ENCODE data around the gene HNRNPLL.

The HNRNPLL gene

GRCh38 chr2:38517284-38517683, 85.4 kb downstream of the HNRNPLL start:
- Histone ChIP-seq H3F3A (ENCODE audit: low read depth) (no peaks in the 10 kb centered on the region), H3K4me2 (ENCODE audit: low read depth, low read length, poor library complexity, severe bottlenecking) (no peak overlapping the region), H4K20me1 (ENCODE audit: insufficient read depth, low read length, poor library complexity, severe bottlenecking) (no peaks in the 10 kb centered on the region), H3K9me3 (ENCODE audit: insufficient read depth, low read depth, low read length) (no peaks in the 10 kb centered on the region), H3K79me2 (ENCODE audit: insufficient read depth, low read length) (no peaks in the 10 kb centered on the region), H3K4me3 (ENCODE audit: low read length, poor library complexity, severe bottlenecking) (no peak overlapping the region), H3K27me3 (ENCODE audit: insufficient read depth, low read length, poor library complexity, severe bottlenecking) (no peaks in the 10 kb centered on the region), H3K9me2 (replicated peaks; ENCODE audit: low read depth, low read length) (no peaks in the 10 kb centered on the region), H3K36me3 (ENCODE audit: insufficient read depth, low read length) (no peaks in the 10 kb centered on the region), H3K9ac (ENCODE audit: low read depth, low read length, poor library complexity, severe bottlenecking) (no peak overlapping the region), H3K4me1 (ENCODE audit: insufficient read depth, low read length, poor library complexity, severe bottlenecking) (no peaks in the 10 kb centered on the region), H2AFZ (ENCODE audit: low read length) (no peak overlapping the region)
- no peak for TF ChIP-seq CTCF (conservative IDR thresholded peaks at IDR 0.05; ENCODE audit: low read length)
- no peak for TF ChIP-seq EZH2phosphoT487 (IDR thresholded peaks at IDR 0.05; ENCODE audit: borderline replicate concordance)

GRCh38 chr2:38516526-38516925, 86.2 kb downstream of the HNRNPLL start:
- Histone ChIP-seq H2AFZ (ENCODE audit: low read length) (no peak overlapping the region), H3K4me3 (ENCODE audit: low read length, poor library complexity, severe bottlenecking) (no peak overlapping the region), H3K4me2 (ENCODE audit: low read depth, low read length, poor library complexity, severe bottlenecking) (no peak overlapping the region), H3K27me3 (ENCODE audit: insufficient read depth, low read length, poor library complexity, severe bottlenecking) (no peaks in the 10 kb centered on the region), H3K36me3 (ENCODE audit: insufficient read depth, low read length) (no peaks in the 10 kb centered on the region), H3K9me3 (ENCODE audit: insufficient read depth, low read depth, low read length) (no peaks in the 10 kb centered on the region), H4K20me1 (ENCODE audit: insufficient read depth, low read length, poor library complexity, severe bottlenecking) (no peaks in the 10 kb centered on the region), H3F3A (ENCODE audit: low read depth) (no peaks in the 10 kb centered on the region), H3K79me2 (ENCODE audit: insufficient read depth, low read length) (no peaks in the 10 kb centered on the region), H3K4me1 (ENCODE audit: insufficient read depth, low read length, poor library complexity, severe bottlenecking) (no peaks in the 10 kb centered on the region), H3K9ac (ENCODE audit: low read depth, low read length, poor library complexity, severe bottlenecking) (no peak overlapping the region), H3K9me2 (replicated peaks; ENCODE audit: low read depth, low read length) (no peaks in the 10 kb centered on the region)
- no peak for TF ChIP-seq CTCF (conservative IDR thresholded peaks at IDR 0.05; ENCODE audit: low read length)
- no peak for TF ChIP-seq EZH2phosphoT487 (IDR thresholded peaks at IDR 0.05; ENCODE audit: borderline replicate concordance)

- H3F3A ChIP-seq (ENCODE audit: low read depth), result no peaks in the 10 kb centered on the region
- H3K27me3 ChIP-seq (ENCODE audit: insufficient read depth, low read length, poor library complexity, severe bottlenecking), result no peaks in the 10 kb centered on the region
- no peaks in the 10 kb centered on the region for H3K4me1 ChIP-seq (ENCODE audit: insufficient read depth, low read length, poor library complexity, severe bottlenecking)
- H3K79me2 ChIP-seq (ENCODE audit: insufficient read depth, low read length), result no peaks in the 10 kb centered on the region
- no peaks in the 10 kb centered on the region for H3K9me3 ChIP-seq (ENCODE audit: insufficient read depth, low read depth, low read length)
- no peak overlapping the region for H3K9ac ChIP-seq (ENCODE audit: low read depth, low read length, poor library complexity, severe bottlenecking)
- H3K9me2 ChIP-seq (replicated peaks; ENCODE audit: low read depth, low read length), result no peaks in the 10 kb centered on the region
- no peak for TF ChIP-seq EZH2phosphoT487 (IDR thresholded peaks at IDR 0.05; ENCODE audit: borderline replicate concordance)
- no peak for TF ChIP-seq CTCF (conservative IDR thresholded peaks at IDR 0.05; ENCODE audit: low read length)
- H2AFZ ChIP-seq (ENCODE audit: low read length), result no peak overlapping the region
- H3K4me3 ChIP-seq (ENCODE audit: low read length, poor library complexity, severe bottlenecking), result no peak overlapping the region
- H3K4me2 ChIP-seq (ENCODE audit: low read depth, low read length, poor library complexity, severe bottlenecking), result no peak overlapping the region
- no peaks in the 10 kb centered on the region for H3K36me3 ChIP-seq (ENCODE audit: insufficient read depth, low read length)
- no peaks in the 10 kb centered on the region for H4K20me1 ChIP-seq (ENCODE audit: insufficient read depth, low read length, poor library complexity, severe bottlenecking)
Measured at GRCh38 chr2:38516122-38516521, 86.6 kb downstream of the HNRNPLL start.

All from Loucy (cell line).